Erythroblast (primary cell): Measurements from ENCODE around the gene PPT2.

Experiments used
- GATA1 ChIP-seq: IDR thresholded peaks from 2 replicates; pipeline ENCODE4 v1.6.1; 2011; ENCODE audit warnings: low read depth, mild to moderate bottlenecking, control low read depth, low read length, moderate library complexity
- POLR2A ChIP-seq: IDR thresholded peaks from 2 replicates; pipeline ENCODE4 v1.6.1; 2011; ENCODE audit warnings: mild to moderate bottlenecking, low read length

GRCh38 chr6:32115623-32116022 is 38.3 kb upstream of the PPT2 start:
- TF ChIP-seq POLR2A (no peak), GATA1 (no peak)
